IPS DF 6.9 (cell line): ENCODE results near the gene COG5.
"Not testable (repeated sequence)": the region's sequence is repeated elsewhere in the genome, so short reads cannot be mapped to it uniquely, and the experiment has no call there.

Experiments
- DNase-seq: peaks from one replicate; pipeline ENCODE4 v3.0.0-alpha.2; 2013; ENCODE audit warnings: low read depth, low spot score
- H3K27ac ChIP-seq: one replicate; pipeline ENCODE4 v1.5.1; 2013; ENCODE audit warnings: low read length, control low read depth
- H3K27me3 ChIP-seq: 2 replicates; pipeline ENCODE4 v1.6.1; 2013; ENCODE audit warnings: mild to moderate bottlenecking, low read length; ENCODE audit not compliant: control insufficient read depth, insufficient read depth
- H3K36me3 ChIP-seq: 2 replicates; pipeline ENCODE4 v1.6.1; 2013; ENCODE audit warnings: low read length; ENCODE audit not compliant: control insufficient read depth, insufficient read depth
- H3K4me1 ChIP-seq: 2 replicates; pipeline ENCODE4 v1.6.1; 2013; ENCODE audit warnings: low read length; ENCODE audit not compliant: control insufficient read depth, insufficient read depth
- H3K4me3 ChIP-seq: 2 replicates; pipeline ENCODE4 v1.5.1; 2013; ENCODE audit warnings: mild to moderate bottlenecking, low read length
- H3K9me3 ChIP-seq: 2 replicates; pipeline ENCODE4 v1.6.1; 2013; ENCODE audit warnings: low read length, inconsistent platforms; ENCODE audit not compliant: control insufficient read depth, insufficient read depth
- WGBS: extraction: QIAGEN DNeasy Blood & Tissue Kit; methylation state at CpG from one replicate; pipeline ENCODE4 v1.1.7; 2013; ENCODE audit warnings: mixed read lengths, missing lambda C conversion rate; ENCODE audit not compliant: insufficient read length, insufficient coverage; 5-methylcytosine and 5-hydroxymethylcytosine counted together

The COG5 gene

GRCh38 chr7:107165341-107165740, 398.4 kb downstream of the COG5 start:
- Histone ChIP-seq H3K27me3 (no peaks in the 10 kb centered on the region), H3K9me3 (no peaks in the 10 kb centered on the region), H3K4me3 (no peak overlapping the region), H3K27ac (no peak overlapping the region), H3K36me3 (no peaks in the 10 kb centered on the region), H3K4me1 (no peaks in the 10 kb centered on the region)
- DNase-seq = no peak
- 100% methylated on average over 1 of the region's 3 CpGs for WGBS

DNA sequence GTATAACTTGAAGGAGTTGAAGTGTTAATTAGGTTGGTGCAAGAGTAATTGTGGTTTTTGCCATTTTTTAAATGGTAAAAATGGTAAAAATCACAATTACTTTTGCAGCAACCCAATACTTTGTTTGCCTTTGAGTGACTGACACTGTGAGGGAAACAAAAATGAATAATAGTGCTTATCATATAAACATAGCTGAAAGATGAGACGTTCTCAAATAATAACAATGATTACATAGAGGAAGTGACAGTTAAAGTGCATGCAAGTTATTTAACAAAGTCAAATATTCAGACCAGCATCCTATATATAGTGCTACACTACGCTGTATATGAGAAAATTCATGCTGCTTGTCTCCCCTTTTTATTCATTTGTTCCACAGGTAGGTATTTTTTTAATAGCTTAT, 399.6 kb downstream of the COG5 start:
- no peak for DNase-seq
- Histone ChIP-seq H3K9me3 (no peaks in the 10 kb centered on the region), H3K27me3 (no peaks in the 10 kb centered on the region), H3K4me1 (no peaks in the 10 kb centered on the region), H3K27ac (no peak overlapping the region), H3K4me3 (no peak overlapping the region), H3K36me3 (no peaks in the 10 kb centered on the region)
- WGBS = no CpG with 5 or more reads among the region's 2 CpGs

DNA sequence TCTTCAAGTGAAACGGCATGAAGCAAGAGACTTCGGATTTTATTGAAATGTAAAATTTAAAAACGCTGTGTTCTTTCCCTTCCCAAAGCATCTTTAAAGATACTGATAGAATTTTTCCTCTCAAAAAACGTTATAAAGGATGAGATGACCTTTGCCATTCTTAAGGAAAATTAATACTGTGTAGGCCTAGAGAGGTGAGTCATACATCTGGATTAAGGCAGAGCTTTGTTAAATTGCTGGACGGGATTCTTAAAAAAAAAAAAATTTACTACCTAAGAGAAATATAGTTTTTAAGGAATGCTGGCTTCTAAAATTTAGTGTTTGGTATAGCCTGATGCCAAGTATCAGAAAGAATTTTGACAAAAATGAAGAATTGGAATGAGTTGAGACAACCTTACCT, 401.2 kb downstream of the COG5 start:
- no peaks in the 10 kb centered on the region for H3K27me3 ChIP-seq
- no peaks in the 10 kb centered on the region for H3K4me1 ChIP-seq
- H3K9me3 ChIP-seq = no peaks in the 10 kb centered on the region
- no peak overlapping the region for H3K27ac ChIP-seq
- DNase-seq = no peak
- no peak overlapping the region for H3K4me3 ChIP-seq
- WGBS = no CpG with 5 or more reads among the region's 5 CpGs
- H3K36me3 ChIP-seq = no peaks in the 10 kb centered on the region

- Histone ChIP-seq H3K27ac (no peak overlapping the region), H3K4me1 (no peaks in the 10 kb centered on the region), H3K27me3 (no peaks in the 10 kb centered on the region), H3K36me3 (no peaks in the 10 kb centered on the region), H3K9me3 (no peaks in the 10 kb centered on the region), H3K4me3 (no peak overlapping the region)
- no CpG with 5 or more reads among the region's 3 CpGs for WGBS
- no peak for DNase-seq
Observed at GRCh38 chr7:107161415-107161814, 402.3 kb downstream of the COG5 start.

DNA sequence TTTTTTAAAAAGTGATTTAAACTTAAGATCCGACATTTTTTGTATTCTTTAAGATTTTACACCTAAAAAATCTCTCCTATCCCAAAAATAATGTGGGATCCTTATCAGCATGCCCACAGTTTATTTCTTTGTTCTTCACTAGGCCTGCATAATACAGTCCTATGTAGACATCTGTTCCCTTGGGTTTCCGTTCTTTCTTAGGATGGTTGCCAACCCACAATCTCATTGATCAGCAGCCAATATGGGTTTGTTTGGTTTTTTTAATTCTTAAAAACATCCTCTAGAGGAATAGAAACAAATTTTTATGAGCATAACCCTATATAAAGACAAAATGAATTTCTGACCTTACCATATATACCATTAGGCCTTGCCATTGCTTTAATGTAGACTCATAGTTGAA, 403.3 kb downstream of the COG5 start:
- no CpG with 5 or more reads among the region's 2 CpGs for WGBS
- no peaks in the 10 kb centered on the region for H3K4me1 ChIP-seq
- no peak overlapping the region for H3K4me3 ChIP-seq
- no peaks in the 10 kb centered on the region for H3K9me3 ChIP-seq
- H3K27ac ChIP-seq = no peak overlapping the region
- H3K36me3 ChIP-seq = no peaks in the 10 kb centered on the region
- no peak for DNase-seq
- no peaks in the 10 kb centered on the region for H3K27me3 ChIP-seq

- WGBS = 100% methylated on average over 1 of the region's 2 CpGs
- Histone ChIP-seq H3K27ac (no peak overlapping the region), H3K4me1 (no peaks in the 10 kb centered on the region), H3K36me3 (no peaks in the 10 kb centered on the region), H3K9me3 (no peaks in the 10 kb centered on the region), H3K27me3 (no peaks in the 10 kb centered on the region), H3K4me3 (no peak overlapping the region)
- DNase-seq = no peak
Observed at GRCh38 chr7:107158028-107158427, 405.7 kb downstream of the COG5 start.

DNA sequence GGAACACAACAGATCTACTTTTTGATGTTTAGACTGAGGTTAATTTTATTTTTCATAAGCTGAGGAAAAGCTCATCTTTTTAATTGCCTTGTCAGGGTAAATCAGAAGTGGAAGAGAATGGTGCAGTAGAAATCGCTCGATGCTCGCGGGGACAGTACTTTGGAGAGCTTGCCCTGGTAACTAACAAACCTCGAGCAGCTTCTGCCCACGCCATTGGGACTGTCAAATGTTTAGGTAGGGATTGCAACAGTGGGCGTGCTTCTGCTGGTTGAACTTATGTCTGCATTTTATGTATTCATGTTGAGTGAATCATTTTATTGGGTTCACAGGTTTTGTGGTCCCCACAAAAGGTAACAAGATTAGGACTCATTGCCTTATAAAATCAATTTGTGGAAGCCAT, 406.6 kb downstream of the COG5 start:
- no peak for DNase-seq
- no CpG with 5 or more reads among the region's 7 CpGs for WGBS
- no peaks in the 10 kb centered on the region for H3K4me1 ChIP-seq
- no peaks in the 10 kb centered on the region for H3K9me3 ChIP-seq
- H3K27me3 ChIP-seq = no peaks in the 10 kb centered on the region
- H3K27ac ChIP-seq = no peak overlapping the region
- H3K4me3 ChIP-seq = no peak overlapping the region
- H3K36me3 ChIP-seq = no peaks in the 10 kb centered on the region

- not testable (repeated sequence) for H3K9me3 ChIP-seq, H3K27me3 ChIP-seq, H3K4me3 ChIP-seq, H3K4me1 ChIP-seq, H3K27ac ChIP-seq, DNase-seq, H3K36me3 ChIP-seq
- no CpG with 5 or more reads among the region's 3 CpGs for WGBS
Observed at GRCh38 chr7:107155726-107156125, 408.0 kb downstream of the COG5 start.

DNA sequence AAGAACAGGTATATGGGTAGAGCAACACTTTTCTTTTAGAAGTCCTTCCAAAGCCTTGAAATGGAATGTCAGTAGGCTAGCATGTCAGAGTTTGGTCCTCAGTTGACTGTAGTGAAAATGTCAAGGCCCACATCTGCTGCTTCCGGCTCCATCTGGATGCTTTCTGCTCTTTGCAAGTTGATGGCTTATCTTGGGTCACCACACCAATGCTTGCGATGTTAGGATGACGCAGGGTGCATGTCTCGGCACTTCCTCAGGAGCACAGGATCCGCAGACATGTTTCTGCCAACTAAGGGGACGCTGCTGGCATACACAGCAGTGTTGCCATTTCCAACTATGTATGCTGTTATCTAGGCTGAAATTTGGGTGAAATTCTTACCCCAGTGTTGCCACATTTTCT, 408.9 kb downstream of the COG5 start:
- no peak overlapping the region for H3K27ac ChIP-seq
- no peaks in the 10 kb centered on the region for H3K36me3 ChIP-seq
- WGBS = no CpG with 5 or more reads among the region's 6 CpGs
- H3K4me3 ChIP-seq = no peak overlapping the region
- no peak for DNase-seq
- H3K27me3 ChIP-seq = no peaks in the 10 kb centered on the region
- H3K4me1 ChIP-seq = no peaks in the 10 kb centered on the region
- no peaks in the 10 kb centered on the region for H3K9me3 ChIP-seq

DNA sequence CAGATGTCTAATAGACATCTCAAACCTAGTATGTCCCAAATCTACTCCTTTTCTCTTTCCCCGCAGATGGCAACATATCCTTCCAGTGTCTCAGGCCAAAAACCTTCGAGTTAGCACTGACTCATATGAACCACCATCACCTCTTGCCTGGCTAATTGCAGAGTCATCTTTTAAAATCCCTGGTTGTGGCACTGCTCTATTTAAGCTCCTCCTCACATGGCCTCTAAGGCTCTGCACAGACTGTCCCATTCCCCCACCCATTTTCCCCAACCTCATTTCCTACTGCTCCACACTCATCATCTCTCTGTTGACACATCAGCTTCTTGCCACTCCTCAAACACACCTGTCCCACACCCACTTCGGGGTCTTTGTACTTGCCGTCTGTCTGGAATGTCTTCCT, 411.7 kb downstream of the COG5 start:
- no peak overlapping the region for H3K27ac ChIP-seq
- no peak for DNase-seq
- no peaks in the 10 kb centered on the region for H3K27me3 ChIP-seq
- H3K9me3 ChIP-seq = no peaks in the 10 kb centered on the region
- no peaks in the 10 kb centered on the region for H3K4me1 ChIP-seq
- no CpG with 5 or more reads among the region's 4 CpGs for WGBS
- H3K4me3 ChIP-seq = no peak overlapping the region
- no peaks in the 10 kb centered on the region for H3K36me3 ChIP-seq
